Neural cell (in vitro differentiated cells): ENCODE data around the gene SPPL3. TPM values are rescaled to one million over a fixed set of nuclear protein-coding genes. Genes with fewer than 3 reads are reported as not detected.

Source experiments
- H2AFZ ChIP-seq: fragments of 200-600, 300-800 bp; sonication (generic), shearing (Covaris generic); 2 replicates; pipeline ENCODE4 v1.6.0; 2014; ENCODE audit warnings: low read depth, mild to moderate bottlenecking, antibody characterized with exemption, low read length, moderate library complexity
- H3F3A ChIP-seq: fragments of 200-600 bp; shearing (Covaris generic); 2 replicates; pipeline ENCODE4 v1.6.1; 2016; ENCODE audit warnings: mild to moderate bottlenecking, moderate library complexity, mixed read lengths, antibody characterized with exemption, low read length; ENCODE audit not compliant: insufficient read depth, poor library complexity, severe bottlenecking
- H3K27ac ChIP-seq: fragments of 200-600, 300-800 bp; sonication (generic), shearing (Covaris generic); 2 replicates; pipeline ENCODE4 v1.5.1; 2014; ENCODE audit warnings: mild to moderate bottlenecking, low read length, moderate library complexity
- H3K27me3 ChIP-seq: fragments of 300-800, 200-600 bp; sonication (generic), shearing (Covaris generic); 2 replicates; pipeline ENCODE4 v1.6.0; 2014; ENCODE audit warnings: mild to moderate bottlenecking, low read depth, low read length, moderate library complexity; ENCODE audit not compliant: insufficient read depth
- H3K36me3 ChIP-seq: fragments of 300-800, 200-600 bp; sonication (generic), shearing (Covaris generic); 2 replicates; pipeline ENCODE4 v1.5.1; 2014; ENCODE audit warnings: mild to moderate bottlenecking, antibody characterized with exemption, low read length, moderate library complexity; ENCODE audit not compliant: insufficient read depth
- H3K4me2 ChIP-seq: fragments of 300-800, 200-600 bp; sonication (generic), shearing (Covaris generic); 2 replicates; pipeline ENCODE4 v1.6.0; 2014; ENCODE audit warnings: mild to moderate bottlenecking, low read length
- H3K4me3 ChIP-seq: fragments of 300-800, 200-600 bp; sonication (generic), shearing (Covaris generic); 2 replicates; pipeline ENCODE4 v1.5.1; 2014; ENCODE audit warnings: mild to moderate bottlenecking, low read length, moderate library complexity
- H3K79me2 ChIP-seq: fragments of 200-600 bp; shearing (Covaris generic); replicated peaks from 2 replicates; pipeline ENCODE4 v1.6.0; 2014; ENCODE audit warnings: mild to moderate bottlenecking, low read length, moderate library complexity; ENCODE audit not compliant: insufficient read depth
- H3K9ac ChIP-seq: fragments of 300-800, 200-600 bp; sonication (generic), shearing (Covaris generic); 2 replicates; pipeline ENCODE4 v1.6.1; 2016; ENCODE audit warnings: mild to moderate bottlenecking, low read length, mixed read lengths
- H3K9me2 ChIP-seq: fragments of 200-600 bp; shearing (Covaris generic); 2 replicates; pipeline ENCODE4 v1.6.1; 2016; ENCODE audit warnings: mild to moderate bottlenecking, low read length, mixed read lengths; ENCODE audit not compliant: insufficient read depth
- H3K9me3 ChIP-seq: fragments of 200-600, 300-800 bp; sonication (generic), shearing (Covaris generic); 2 replicates; pipeline ENCODE4 v1.6.1; 2016; ENCODE audit warnings: mild to moderate bottlenecking, mixed run types, low read length, moderate library complexity, mixed read lengths
- H4K20me1 ChIP-seq: fragments of 200-600 bp; shearing (Covaris generic); 2 replicates; pipeline ENCODE4 v1.6.1; 2016; ENCODE audit warnings: mild to moderate bottlenecking, mixed run types; ENCODE audit not compliant: insufficient read depth
- CTCF ChIP-seq: fragments of 450-650 bp; IDR thresholded peaks from 2 replicates; pipeline ENCODE4 v1.5.1; 2014; ENCODE audit warnings: antibody characterized with exemption, mild to moderate bottlenecking, moderate library complexity; ENCODE audit not compliant: poor library complexity, severe bottlenecking
- EP300 ChIP-seq: fragments of 450-650 bp; conservative IDR thresholded peaks from 2 replicates; pipeline ENCODE4 v1.6.1; 2014; ENCODE audit warnings: antibody characterized with exemption, mild to moderate bottlenecking, moderate library complexity; ENCODE audit not compliant: poor library complexity, severe bottlenecking
- EZH2 ChIP-seq: fragments of 200-600, 300-800 bp; shearing (Covaris generic), sonication (generic); IDR thresholded peaks from 2 replicates; pipeline ENCODE4 v1.6.1; 2014; ENCODE audit warnings: antibody characterized with exemption, low read length, borderline replicate concordance, mild to moderate bottlenecking; ENCODE audit not compliant: insufficient read depth, poor library complexity, severe bottlenecking
- MXI1 ChIP-seq: fragments of 450-650 bp; conservative IDR thresholded peaks from 2 replicates; pipeline ENCODE4 v1.6.1; 2014; ENCODE audit warnings: antibody characterized with exemption, mild to moderate bottlenecking; ENCODE audit not compliant: poor library complexity, severe bottlenecking
- POLR2AphosphoS5 ChIP-seq: IDR thresholded peaks from 2 replicates; pipeline ENCODE4 v1.6.1; 2012
- RAD21 ChIP-seq: fragments of 450-650 bp; conservative IDR thresholded peaks from 2 replicates; pipeline ENCODE4 v1.6.1; 2014; ENCODE audit warnings: antibody characterized with exemption, mild to moderate bottlenecking, moderate library complexity
- REST ChIP-seq: IDR thresholded peaks from 2 replicates; pipeline ENCODE4 v1.6.1; 2012; ENCODE audit warnings: borderline replicate concordance
- SMC3 ChIP-seq: fragments of 450-650 bp; conservative IDR thresholded peaks from 2 replicates; pipeline ENCODE4 v1.6.1; 2014; ENCODE audit warnings: antibody characterized with exemption, mild to moderate bottlenecking, moderate library complexity; ENCODE audit not compliant: poor library complexity
- TAF1 ChIP-seq: IDR thresholded peaks from 2 replicates; pipeline ENCODE4 v1.6.1; 2012; ENCODE audit warnings: low read depth
- polyA plus RNA-seq: library from polyadenylated mRNA; depleted of rRNA; stranded (reverse); fragments of >200 nt; gene quantifications from 2 replicates; pipeline ENCODE4 v1.2.3, GENCODE V29; 2014

Gene SPPL3
- polyA plus RNA-seq, 1 donor from 2014 or later, result 21.3 TPM

- Histone ChIP-seq H3K4me2 (no peak overlapping the region), H3K9me3 (no peaks in the 10 kb centered on the region)
Observed at GRCh38 chr12:120885521-120885920, 18.6 kb downstream of the SPPL3 start.

GRCh38 chr12:120884644-120885043, 19.5 kb downstream of the SPPL3 start:
- Histone ChIP-seq H3K9me2 (no peaks in the 10 kb centered on the region), H3K79me2 (peaks cover 67% of the 10 kb centered on the region), H3F3A (no peaks in the 10 kb centered on the region), H3K27me3 (no peaks in the 10 kb centered on the region), H4K20me1 (no peaks in the 10 kb centered on the region), H3K4me2 (no peak overlapping the region), H3K27ac (no peak overlapping the region), H3K9me3 (no peaks in the 10 kb centered on the region), H3K4me3 (no peak overlapping the region), H3K9ac (no peak overlapping the region), H2AFZ (no peak overlapping the region), H3K36me3 (no peaks in the 10 kb centered on the region)
- TF ChIP-seq EP300, result no peak
- no peak for TF ChIP-seq CTCF

More at GRCh38 chr12:120885521-120885920, 18.6 kb downstream of the SPPL3 start:
- Histone ChIP-seq H3K27me3 (no peaks in the 10 kb centered on the region), H3K36me3 (no peaks in the 10 kb centered on the region), H3K9ac (no peak overlapping the region), H3K4me3 (no peak overlapping the region), H3K79me2 (peaks cover 64% of the 10 kb centered on the region), H3F3A (no peaks in the 10 kb centered on the region), H3K27ac (no peak overlapping the region), H3K9me2 (no peaks in the 10 kb centered on the region), H4K20me1 (no peaks in the 10 kb centered on the region), H2AFZ (no peak overlapping the region)
- TF ChIP-seq MXI1 (no peak), TAF1 (no peak), EP300 (no peak), EZH2 (no peak), RAD21 (no peak), CTCF (no peak), SMC3 (no peak), REST (no peak), POLR2AphosphoS5 (no peak)
